ENCODE measurements around the gene BMPR1B. TPM values are rescaled to one million over a fixed set of nuclear protein-coding genes. Genes with fewer than 3 reads are reported as not detected.

The BMPR1B gene
- total RNA-seq, 1 experiment from 2014 or later, result 0.35 TPM

- Histone ChIP-seq H3K23ac (ENCODE audit: insufficient read length, low read depth, low read length) (no peak overlapping the region), H3K27me3 (ENCODE audit: insufficient read depth, low read length) (no peaks in the 10 kb centered on the region), H3K4me2 (ENCODE audit: insufficient read depth, insufficient read length, low read length) (no peak overlapping the region), H3K79me1 (ENCODE audit: insufficient read depth, low read depth, low read length, poor library complexity, severe bottlenecking) (no peaks in the 10 kb centered on the region), H2BK5ac (ENCODE audit: insufficient read length, low read length) (no peak overlapping the region), H3K9me3 (ENCODE audit: control insufficient read depth, low read depth, low read length) (no peaks in the 10 kb centered on the region), H4K5ac (ENCODE audit: insufficient read length, low read depth, low read length) (no peak overlapping the region), H2BK15ac (ENCODE audit: low read depth, low read length) (no peak overlapping the region), H2AFZ (ENCODE audit: low read length) (no peak overlapping the region), H3K4ac (ENCODE audit: low read depth, low read length) (no peak overlapping the region), H3K27ac (ENCODE audit: insufficient read length, low read depth, low read length) (no peak overlapping the region), H3K4me1 (ENCODE audit: insufficient read depth, low read length) (no peaks in the 10 kb centered on the region), H3K18ac (ENCODE audit: insufficient read length, low read depth, low read length) (no peak overlapping the region), H2BK20ac (ENCODE audit: low read depth, low read length, poor library complexity, severe bottlenecking) (no peak overlapping the region), H3K79me2 (ENCODE audit: insufficient read depth, low read length) (no peaks in the 10 kb centered on the region), H3K56ac (ENCODE audit: insufficient read length, low read depth, low read length) (no peak overlapping the region), H3T11ph (ENCODE audit: low read length) (no peak overlapping the region), H2BK120ac (ENCODE audit: low read depth, low read length, poor library complexity, severe bottlenecking) (no peak overlapping the region), H3K23me2 (ENCODE audit: insufficient read length, low read depth, low read length, poor library complexity, severe bottlenecking) (no peaks in the 10 kb centered on the region), H4K20me1 (ENCODE audit: control insufficient read depth, insufficient read depth, insufficient read length) (no peaks in the 10 kb centered on the region), H4K91ac (ENCODE audit: insufficient read length, low read depth, low read length) (no peak overlapping the region), H3K14ac (ENCODE audit: insufficient read depth, low read length) (no peak overlapping the region), H4K8ac (replicated peaks; ENCODE audit: insufficient read length, low read depth, low read length) (no peak overlapping the region), H3K9ac (ENCODE audit: extremely low read depth, insufficient read length, low read length) (no peak overlapping the region), H2BK12ac (ENCODE audit: insufficient read length, low read depth, low read length) (no peak overlapping the region), H2AK5ac (ENCODE audit: insufficient read length, low read length) (no peak overlapping the region)
- H3K27ac Mint-ChIP-seq, result no peak overlapping the region
- no peak for TF ChIP-seq CTCF (conservative IDR thresholded peaks at IDR 0.05)
- no peaks in the 10 kb centered on the region; the same call in 1 of the 2 replicates for H3K27me3 Mint-ChIP-seq (ENCODE audit: low read depth)
- H3K36me3 Mint-ChIP-seq (ENCODE audit: insufficient read depth in 1 of 3, low read depth in 3 of 3), result no peaks in the 10 kb centered on the region
- H3K4me3 Mint-ChIP-seq, result no peak overlapping the region
- H3K9me3 Mint-ChIP-seq, result no peaks in the 10 kb centered on the region
- H3K4me1 Mint-ChIP-seq, result peaks cover 18 to 30% of the 10 kb centered on the region in 2 experiments
- no peak for DNase-seq
Observed at GRCh38 chr4:94932366-94932765, 174.6 kb downstream of the BMPR1B start.

Measured in H9 (cell line).